Motor neuron (in vitro differentiated cells): Measurements from ENCODE around the gene ATXN10. TPM values are rescaled to one million over a fixed set of nuclear protein-coding genes. Genes with fewer than 3 reads are reported as not detected.

ENCODE experiments used
- ATAC-seq, 8 experiments: fragments of 200-7000 bp; cut with Tn5 transposase; replicated peaks in 6 of 8; 2 replicates each; pipeline ENCODE4 v1.8.0; 2021; ENCODE audit warnings: mild to moderate bottlenecking in 8 of 8, moderate library complexity in 8 of 8
- H3K27ac ChIP-seq, 2 donors: fragments of 250-450 bp; sonication (Bioruptor Pico); 2 replicates each; pipeline ENCODE4 v1.9.0; 2021; ENCODE audit warnings: antibody characterized with exemption in 2 of 2, mild to moderate bottlenecking in 2 of 2, moderate library complexity in 1 of 2
- H3K4me1 ChIP-seq, 2 donors: fragments of 250-450 bp; sonication (Bioruptor Pico); replicated peaks in 1 of 2; 2 replicates each; pipeline ENCODE4 v1.6.1; 2021; ENCODE audit warnings: antibody characterized with exemption in 2 of 2, mild to moderate bottlenecking in 2 of 2, moderate library complexity in 1 of 2
- H3K4me3 ChIP-seq, 5 donors: fragments of 250-450 bp; sonication (Bioruptor Pico); 2 replicates each; pipeline ENCODE4 v1.9.0; 2021; ENCODE audit warnings: antibody characterized with exemption in 5 of 5, mild to moderate bottlenecking in 5 of 5, moderate library complexity in 4 of 5
- WGBS, 10 experiments: fragments of 450-650 bp; shearing (Covaris generic); methylation state at CpG; one replicate each; pipeline ENCODE4 v1.0.0; 2022; 5-methylcytosine and 5-hydroxymethylcytosine counted together
- in situ Hi-C, 9 experiments: fragments of 400-800 bp; cut with MboI; loops; one replicate each; pipeline ENCODE4 v1.15.0; 2021; ENCODE audit warnings: low sequenced_read_pairs in 9 of 9, low pct_unique_long_range_greater_than_20kb in 2 of 9; ENCODE audit not compliant: unreplicated experiment in 9 of 9
- total RNA-seq, 8 experiments: library from RNA; unstranded; fragments of 300-600 nt; gene quantifications; 2 replicates each; pipeline versions ENCODE4 v1.2.3 to v1.2.4, GENCODE V29; 2022

Gene ATXN10
- total RNA-seq, 8 experiments from 2014 or later: 61.1 to 122 (median 89.1) TPM

- Histone ChIP-seq H3K27ac (no peak overlapping the region), H3K4me1 (peaks cover 18 to 28% of the 10 kb centered on the region in 2 donors), H3K4me3 (no peak overlapping the region)
- ATAC-seq: peak in 2 of 8 experiments; percentile 57 to 59
- WGBS, 10 experiments: 16 to 100% (median 89%) methylated on average over 2 to 7 of the region's 8 CpGs
- in situ Hi-C loops: loop anchor here in 1 of 9 experiments (25.0 kb wide), 1 partner anchor 174 kb away; the partner anchor contains the start of gene ATXN10
Observed at GRCh38 chr22:45836418-45837169, 165.0 kb downstream of the ATXN10 start.

DNA sequence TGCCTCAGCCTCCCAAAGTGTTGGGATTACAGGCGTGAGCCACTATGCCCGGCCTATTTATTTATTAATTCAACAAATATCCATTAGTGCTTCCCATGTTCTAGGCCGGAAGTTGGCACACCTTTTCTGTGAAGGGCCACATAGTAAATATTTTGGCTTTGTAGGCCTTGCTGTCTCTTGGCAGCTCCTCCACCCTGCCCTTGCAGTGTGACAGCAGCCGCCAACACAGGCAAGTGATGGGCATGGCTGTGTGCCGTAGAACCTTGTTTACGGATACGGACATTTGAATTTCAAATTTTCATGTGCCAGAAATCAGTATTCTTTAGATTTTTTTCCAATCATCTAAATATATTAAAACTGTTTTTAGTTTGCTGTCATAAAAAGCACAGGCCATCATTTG, 165.9 kb downstream of the ATXN10 start:
- H3K27ac ChIP-seq: no peak overlapping the region
- peaks cover 24 to 36% of the 10 kb centered on the region in 2 donors for H3K4me1 ChIP-seq
- in situ Hi-C loops: loop anchor here in 1 of 9 experiments (25.0 kb wide), 1 partner anchor 175 kb away; the partner anchor contains the start of gene ATXN10
- no peak overlapping the region for H3K4me3 ChIP-seq
- ATAC-seq: no peak
- 69 to 100% (median 93%) methylated on average over 3 to 7 of the region's 7 CpGs; no CpG with 5 or more reads in 3 of the 10 experiments for WGBS, 10 experiments

DNA sequence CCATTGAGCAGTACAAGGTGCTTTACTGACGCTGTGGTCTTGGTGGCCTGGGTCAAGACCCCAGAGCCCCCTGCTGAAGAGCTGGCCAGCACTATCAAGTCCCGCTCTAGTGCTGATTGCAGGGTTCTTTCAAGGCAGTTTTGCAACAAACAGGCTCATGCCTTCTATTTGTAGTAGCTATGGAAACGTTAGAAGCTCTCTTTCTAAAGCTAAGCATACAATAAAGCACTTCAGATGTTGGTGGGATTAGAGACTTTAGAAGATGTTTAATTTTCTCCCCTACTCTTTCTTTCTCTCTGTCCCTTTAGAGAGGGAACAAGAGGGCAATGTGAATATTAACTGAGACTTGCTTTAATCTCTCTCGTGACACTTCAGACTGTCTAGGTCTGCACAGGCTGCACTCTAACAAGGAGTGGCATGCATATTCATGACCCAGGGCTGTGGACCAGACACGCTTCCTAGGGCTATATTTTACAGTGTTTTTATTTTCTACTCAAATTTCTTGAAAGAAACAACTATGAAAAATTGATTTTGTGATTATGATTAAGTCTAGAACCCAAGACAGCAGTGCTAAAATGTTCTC, 166.8 kb downstream of the ATXN10 start:
- no peak overlapping the region for H3K4me3 ChIP-seq
- H3K27ac ChIP-seq: no peak overlapping the region
- 10 to 72% (median 33%) methylated on average over 1 to 5 of the region's 5 CpGs; no CpG with 5 or more reads in 2 of the 10 experiments for WGBS, 10 experiments
- in situ Hi-C loops: loop anchor here in 1 of 9 experiments (25.0 kb wide), 1 partner anchor 176 kb away; the partner anchor contains the start of gene ATXN10
- H3K4me1 ChIP-seq: peaks cover 32 to 43% of the 10 kb centered on the region in 2 donors
- peak; percentile 66 to 95 (median 82) for ATAC-seq

DNA sequence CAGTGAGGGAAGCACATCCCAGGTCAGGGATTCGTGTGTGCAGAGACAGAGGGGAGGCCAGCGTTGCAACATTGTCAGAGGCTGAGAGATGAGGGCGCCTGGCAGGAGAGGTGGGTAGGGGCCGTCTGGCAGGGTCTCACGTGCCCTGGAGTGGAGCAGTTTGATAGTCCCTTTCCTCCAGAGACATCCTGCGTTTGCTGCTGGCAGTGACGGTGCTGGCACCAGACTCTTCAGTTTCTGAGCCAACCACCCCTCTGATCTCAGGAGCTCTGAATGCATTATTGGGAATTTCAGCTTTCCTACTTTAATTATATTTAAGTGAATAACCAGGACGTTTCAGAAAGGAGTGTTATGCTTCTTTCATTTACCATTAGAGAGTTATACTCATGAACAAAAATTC, 168.8 kb downstream of the ATXN10 start:
- in situ Hi-C loops: loop anchor here in 1 of 9 experiments (25.0 kb wide), 1 partner anchor 178 kb away; the partner anchor contains the start of gene ATXN10
- Histone ChIP-seq H3K27ac (no peak overlapping the region), H3K4me1 (peaks cover 49 to 60% of the 10 kb centered on the region in 2 donors), H3K4me3 (no peak overlapping the region)
- ATAC-seq: no peak
- 17 to 90% (median 72%) methylated on average over 1 to 4 of the region's 8 CpGs; no CpG with 5 or more reads in 4 of the 10 experiments for WGBS, 10 experiments

DNA sequence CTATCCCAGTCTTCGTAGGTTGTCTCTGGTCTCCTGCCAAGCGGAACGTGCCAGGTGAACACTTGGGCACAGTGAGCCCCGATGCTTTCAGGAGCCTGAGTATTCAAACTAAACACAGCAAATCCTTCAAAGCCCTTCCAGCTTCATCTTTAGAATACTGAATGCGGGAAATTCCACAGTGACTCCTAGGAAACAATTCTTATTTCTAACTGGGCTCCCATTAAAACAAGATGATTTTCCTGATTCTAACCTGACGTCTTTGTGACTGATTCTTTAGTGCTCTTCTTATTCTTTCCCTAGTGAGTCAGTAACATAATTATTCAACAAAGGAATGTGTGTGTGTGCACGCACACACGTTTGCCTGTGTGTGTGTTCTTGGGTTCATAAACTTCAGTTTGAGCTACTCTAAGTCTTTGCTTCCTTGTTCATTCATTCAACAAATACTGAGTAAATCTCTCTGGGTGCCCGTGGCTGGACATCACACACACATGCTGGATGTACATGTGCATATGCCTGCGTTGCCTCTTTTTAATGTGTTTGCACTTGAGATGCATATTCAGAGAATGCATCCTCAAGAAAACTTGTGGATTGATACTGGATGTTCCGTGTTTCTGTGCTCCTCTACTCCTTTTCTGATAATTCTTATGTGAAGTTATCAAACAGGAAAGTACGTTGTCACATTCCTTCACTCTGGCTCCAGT, 170.8 kb downstream of the ATXN10 start:
- H3K4me1 ChIP-seq: peaks cover 52 to 66% of the 10 kb centered on the region in 2 donors
- WGBS, 10 experiments: 0 to 90% (median 27%) methylated on average over 1 to 9 of the region's 12 CpGs; no CpG with 5 or more reads in 1 of the 10 experiments
- peak in 7 of 8 experiments; percentile 55 to 92 (median 61) for ATAC-seq
- no peak overlapping the region for H3K27ac ChIP-seq
- in situ Hi-C loops: loop anchor here in 1 of 9 experiments (25.0 kb wide), 1 partner anchor 180 kb away; the partner anchor contains the start of gene ATXN10
- H3K4me3 ChIP-seq: no peak overlapping the region

DNA sequence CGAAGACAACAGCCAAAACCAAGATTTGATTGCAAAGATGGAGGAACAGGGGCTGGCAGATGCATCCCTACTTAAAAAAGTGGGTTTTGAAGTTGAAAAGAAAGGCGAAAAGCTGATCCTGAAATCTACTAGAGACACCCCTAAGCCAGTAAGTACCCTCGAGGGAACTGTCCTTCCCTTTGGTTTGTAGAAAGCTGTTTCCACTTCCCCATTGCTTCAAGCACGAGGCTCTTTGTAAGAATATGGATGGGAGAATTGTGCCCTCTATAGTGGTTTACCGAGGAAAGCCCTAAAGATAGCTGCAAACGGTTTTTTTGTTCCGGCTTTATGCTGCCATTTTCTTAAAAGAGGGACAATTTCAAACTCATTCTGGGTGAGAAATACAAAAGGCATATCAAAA, 171.4 kb downstream of the ATXN10 start:
- in situ Hi-C loops: loop anchor here in 1 of 9 experiments (25.0 kb wide), 1 partner anchor 181 kb away; the partner anchor contains the start of gene ATXN10
- no peak overlapping the region for H3K27ac ChIP-seq
- ATAC-seq: no peak
- no peak overlapping the region for H3K4me3 ChIP-seq
- 32 to 100% (median 40%) methylated on average over 1 to 7 of the region's 7 CpGs for WGBS, 10 experiments
- peaks cover 51 to 63% of the 10 kb centered on the region in 2 donors for H3K4me1 ChIP-seq

GRCh38 chr22:45843986-45844385, 172.4 kb downstream of the ATXN10 start:
- ATAC-seq: no peak
- H3K27ac ChIP-seq: no peak overlapping the region
- WGBS, 10 experiments: 0 to 100% (median 48%) methylated on average over 1 to 2 of the region's 2 CpGs; no CpG with 5 or more reads in 2 of the 10 experiments
- in situ Hi-C loops: loop anchor here in 1 of 9 experiments (25.0 kb wide), 1 partner anchor 182 kb away; the partner anchor contains the start of gene ATXN10
- no peak overlapping the region for H3K4me3 ChIP-seq
- peaks cover 41 to 53% of the 10 kb centered on the region in 2 donors for H3K4me1 ChIP-seq

DNA sequence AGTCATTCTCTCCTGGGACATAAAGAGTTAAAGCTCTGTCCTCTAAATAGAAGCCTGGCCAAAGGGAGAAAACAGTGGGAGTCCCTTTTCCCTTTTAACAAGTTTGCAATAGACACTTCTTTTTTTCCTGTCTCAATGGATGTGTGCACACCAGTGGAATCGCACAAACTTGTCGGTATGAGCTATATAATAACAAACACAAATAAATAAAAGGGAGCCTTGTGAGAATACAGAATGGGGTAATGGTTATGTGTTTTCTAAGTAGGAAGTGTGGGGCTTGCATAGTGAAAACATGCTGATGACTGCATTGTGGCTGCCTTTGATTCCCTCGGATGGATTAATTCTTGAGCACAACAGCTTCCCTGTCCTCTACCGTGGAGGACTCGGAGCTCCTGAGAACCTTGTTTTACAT, 173.4 kb downstream of the ATXN10 start:
- no peak overlapping the region for H3K27ac ChIP-seq
- peak in 4 of 8 experiments; percentile 69 to 79 (median 77) for ATAC-seq
- in situ Hi-C loops: loop anchor here in 1 of 9 experiments (25.0 kb wide), 1 partner anchor 183 kb away; the partner anchor contains the start of gene ATXN10
- WGBS, 10 experiments: 0 to 73% (median 7%) methylated on average over 1 to 5 of the region's 5 CpGs; no CpG with 5 or more reads in 1 of the 10 experiments
- no peak overlapping the region for H3K4me3 ChIP-seq
- peaks cover 34 to 44% of the 10 kb centered on the region in 2 donors for H3K4me1 ChIP-seq

GRCh38 chr22:45846952-45847351, 175.3 kb downstream of the ATXN10 start:
- Histone ChIP-seq H3K27ac (no peak overlapping the region), H3K4me3 (no peak overlapping the region), H3K4me1 (peaks cover 30 to 35% of the 10 kb centered on the region in 2 donors)
- in situ Hi-C loops: loop anchor here in 1 of 9 experiments (25.0 kb wide), 1 partner anchor 185 kb away; the partner anchor contains the start of gene ATXN10
- no peak for ATAC-seq
- 82 to 100% (median 90%) methylated on average over 1 to 3 of the region's 3 CpGs; no CpG with 5 or more reads in 1 of the 10 experiments for WGBS, 10 experiments

GRCh38 chr22:45848904-45849303, 177.3 kb downstream of the ATXN10 start:
- in situ Hi-C loops: loop anchor here in 1 of 9 experiments (25.0 kb wide), 1 partner anchor 187 kb away; the partner anchor contains the start of gene ATXN10
- WGBS, 10 experiments: 82 to 100% (median 100%) methylated on average over 1 to 2 of the region's 2 CpGs
- ATAC-seq: no peak
- Histone ChIP-seq H3K4me1 (peaks cover 15 to 18% of the 10 kb centered on the region in 2 donors), H3K4me3 (no peak overlapping the region), H3K27ac (no peak overlapping the region)

DNA sequence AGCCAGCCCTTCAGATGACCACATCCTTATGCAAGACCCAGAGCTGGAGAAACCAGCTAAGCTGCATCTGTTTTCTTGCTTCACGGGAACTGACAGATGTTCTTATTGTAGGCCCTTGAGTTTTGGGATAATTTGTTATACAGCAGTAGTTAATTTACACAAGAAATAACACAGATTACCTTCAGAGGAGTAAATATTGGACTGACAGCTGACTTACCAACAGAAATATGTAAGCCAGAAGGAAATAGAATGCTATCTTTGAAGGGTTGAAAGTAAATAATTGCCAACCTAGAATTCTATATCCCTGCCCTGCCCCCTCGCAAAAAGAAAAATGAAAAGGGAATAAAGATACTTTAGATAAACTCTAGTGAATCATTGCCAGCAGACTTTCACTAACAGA, 181.2 kb downstream of the ATXN10 start:
- WGBS, 10 experiments: 80 to 100% (median 92%) methylated on average over 1 to 2 of the region's 2 CpGs
- no peak overlapping the region for H3K27ac ChIP-seq
- ATAC-seq: no peak
- H3K4me1 ChIP-seq: no peaks in the 10 kb centered on the region
- H3K4me3 ChIP-seq: no peak overlapping the region
- in situ Hi-C loops: loop anchor here in 1 of 9 experiments (25.0 kb wide), 1 partner anchor 266 kb away; no protein-coding TSS in a partner anchor

- no peak overlapping the region for H3K4me3 ChIP-seq
- H3K4me1 ChIP-seq: no peaks in the 10 kb centered on the region
- in situ Hi-C loops: loop anchor here in 1 of 9 experiments (25.0 kb wide), 1 partner anchor 269 kb away; no protein-coding TSS in a partner anchor
- ATAC-seq: no peak
- H3K27ac ChIP-seq: no peak overlapping the region
- 100% methylated on average over 1 to 2 of the region's 2 CpGs; no CpG with 5 or more reads in 6 of the 10 experiments for WGBS, 10 experiments
Observed at GRCh38 chr22:45855961-45856360, 184.3 kb downstream of the ATXN10 start.
